ENCODE results near the gene SLC26A6. TPM values are rescaled to one million over a fixed set of nuclear protein-coding genes. Genes with fewer than 3 reads are reported as not detected.

Gene SLC26A6
- total RNA-seq, 3 donors from 2014 or later (not counting 1 experiment from before 2014, with no cell fraction given): 25.8 to 37.6 (median 32.3) TPM

GRCh38 chr3:48644898-48645760, 9.9 kb upstream of the SLC26A6 start:
- no peak for TF ChIP-seq CTCF (IDR thresholded peaks at IDR 0.05)
- H3K4me1 ChIP-seq (ENCODE audit: control insufficient read depth, insufficient read depth, low read length): no peaks in the 10 kb centered on the region
- WGBS (ENCODE audit: insufficient coverage): 92% methylated on average over 22 of the region's 22 CpGs
- H3K4me1 Mint-ChIP-seq: no peaks in the 10 kb centered on the region
- H3K27ac ChIP-seq (ENCODE audit: low read length): no peak overlapping the region
- no peaks in the 10 kb centered on the region for H3K36me3 ChIP-seq (ENCODE audit: control insufficient read depth, insufficient read depth, low read length)
- no peaks in the 10 kb centered on the region for H3K9me3 ChIP-seq (ENCODE audit: control insufficient read depth, insufficient read depth, low read length)
- no peak overlapping the region for H3K27ac Mint-ChIP-seq
- intact Hi-C loops (cut with micrococcal nuclease): no loop called here
- no peak for DNase-seq
- no peak overlapping the region for H3K4me3 ChIP-seq (ENCODE audit: low read length)
- H3K27me3 ChIP-seq (ENCODE audit: control insufficient read depth, insufficient read depth, low read length): no peaks in the 10 kb centered on the region
- no peak overlapping the region for H3K4me3 Mint-ChIP-seq
- H3K9me3 Mint-ChIP-seq: no peaks in the 10 kb centered on the region
- no peaks in the 10 kb centered on the region for H3K36me3 Mint-ChIP-seq
- no peaks in the 10 kb centered on the region for H3K27me3 Mint-ChIP-seq (ENCODE audit: low read depth in 2 of 2)
- ATAC-seq: no peak

DNA sequence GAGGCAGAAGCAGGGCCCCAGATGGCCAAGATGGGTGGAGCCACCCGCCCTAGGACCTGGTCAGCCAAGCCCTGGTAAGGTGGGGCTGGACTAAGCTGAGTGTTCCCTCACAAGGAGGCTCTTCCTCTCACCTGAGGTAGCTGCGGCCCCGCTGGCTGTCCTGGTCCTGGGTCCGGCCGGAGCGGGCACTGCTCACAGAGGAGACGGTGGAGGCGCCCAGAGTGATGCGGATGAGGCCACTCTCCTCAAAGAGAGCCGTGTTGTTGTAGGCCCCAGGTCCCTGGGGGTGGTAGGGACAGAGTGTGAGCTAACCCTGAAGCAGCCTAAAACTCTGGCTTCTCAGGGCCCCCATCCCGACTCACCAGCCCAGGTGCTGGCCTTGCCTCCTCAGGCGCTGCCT, 7.3 kb upstream of the SLC26A6 start:
- Mint-ChIP-seq H3K9me3 (no peaks in the 10 kb centered on the region), H3K27ac (no peak overlapping the region), H3K36me3 (no peaks in the 10 kb centered on the region), H3K4me1 (peaks cover 0 to 3% of the 10 kb centered on the region in 2 donors), H3K4me3 (no peak overlapping the region), H3K27me3 (ENCODE audit: low read depth in 2 of 2) (no peaks in the 10 kb centered on the region)
- no peaks in the 10 kb centered on the region for H3K27me3 ChIP-seq (ENCODE audit: control insufficient read depth, insufficient read depth, low read length)
- H3K9me3 ChIP-seq (ENCODE audit: control insufficient read depth, insufficient read depth, low read length): no peaks in the 10 kb centered on the region
- TF ChIP-seq CTCF (IDR thresholded peaks at IDR 0.05): no peak
- H3K4me3 ChIP-seq (ENCODE audit: low read length): no peak overlapping the region
- no peaks in the 10 kb centered on the region for H3K36me3 ChIP-seq (ENCODE audit: control insufficient read depth, insufficient read depth, low read length)
- DNase-seq (no peak), ATAC-seq (no peak)
- H3K4me1 ChIP-seq (ENCODE audit: control insufficient read depth, insufficient read depth, low read length): no peaks in the 10 kb centered on the region
- no peak overlapping the region for H3K27ac ChIP-seq (ENCODE audit: low read length)
- intact Hi-C loops (cut with micrococcal nuclease): no loop called here
- 96% methylated on average over 12 of the region's 12 CpGs for WGBS (ENCODE audit: insufficient coverage)

GRCh38 chr3:48641396-48641795, 6.1 kb upstream of the SLC26A6 start:
- Mint-ChIP-seq H3K27ac (no peak overlapping the region), H3K9me3 (no peaks in the 10 kb centered on the region), H3K36me3 (no peaks in the 10 kb centered on the region), H3K27me3 (ENCODE audit: low read depth in 2 of 2) (no peaks in the 10 kb centered on the region), H3K4me1 (peaks cover 0 to 3% of the 10 kb centered on the region in 2 donors), H3K4me3 (no peak overlapping the region)
- DNase-seq (no peak), ATAC-seq (no peak)
- no peak for TF ChIP-seq CTCF (IDR thresholded peaks at IDR 0.05)
- H3K36me3 ChIP-seq (ENCODE audit: control insufficient read depth, insufficient read depth, low read length): no peaks in the 10 kb centered on the region
- H3K4me3 ChIP-seq (ENCODE audit: low read length): no peak overlapping the region
- H3K27me3 ChIP-seq (ENCODE audit: control insufficient read depth, insufficient read depth, low read length): no peaks in the 10 kb centered on the region
- H3K4me1 ChIP-seq (ENCODE audit: control insufficient read depth, insufficient read depth, low read length): peaks cover 2% of the 10 kb centered on the region
- no peak overlapping the region for H3K27ac ChIP-seq (ENCODE audit: low read length)
- H3K9me3 ChIP-seq (ENCODE audit: control insufficient read depth, insufficient read depth, low read length): no peaks in the 10 kb centered on the region
- 94% methylated on average over 3 of the region's 3 CpGs for WGBS (ENCODE audit: insufficient coverage)
- intact Hi-C loops (cut with micrococcal nuclease): no loop called here
